ENCODE measurements around the gene RTEL1. TPM values are rescaled to one million over a fixed set of nuclear protein-coding genes. Genes with fewer than 3 reads are reported as not detected.

Gene RTEL1
- total and polyA plus RNA-seq, 7 donors = 3.6 to 44.3 (median 22.4) TPM

GRCh38 chr20:63618291-63618980 is 39.7 kb upstream of the RTEL1 start:
- Histone ChIP-seq H3K4me3 (no peak overlapping the region), H3K4me1 (no peaks in the 10 kb centered on the region), H3K9me3 (no peaks in the 10 kb centered on the region), H3K27ac (no peak overlapping the region), H3K36me3 (peaks cover 0 to 37% (median 19%) of the 10 kb centered on the region in 4 donors), H3K27me3 (no peaks in the 10 kb centered on the region)
- 88 to 90% methylated on average over 11 of the region's 11 CpGs for WGBS, 2 donors
- DNase-seq = no peak
- intact Hi-C loops (cut with DNase I) = no loop called here
- TF ChIP-seq CTCF (IDR thresholded peaks at IDR 0.05) (no peak), POLR2AphosphoS5 (IDR thresholded peaks at IDR 0.05) (no peak), EP300 (IDR thresholded peaks at IDR 0.05) (no peak)

GRCh38 chr20:63619086-63619485 is 39.0 kb upstream of the RTEL1 start:
- Histone ChIP-seq H3K4me3 (no peak overlapping the region), H3K27ac (no peak overlapping the region), H3K36me3 (peaks cover 0 to 37% (median 19%) of the 10 kb centered on the region in 4 donors), H3K27me3 (no peaks in the 10 kb centered on the region), H3K9me3 (no peaks in the 10 kb centered on the region), H3K4me1 (no peaks in the 10 kb centered on the region)
- intact Hi-C loops (cut with DNase I) = no loop called here
- 95 to 97% methylated on average over 16 of the region's 16 CpGs for WGBS, 2 donors
- no peak for DNase-seq
- TF ChIP-seq POLR2A (IDR thresholded peaks at IDR 0.05) (no peak), EP300 (IDR thresholded peaks at IDR 0.05) (no peak), CTCF (IDR thresholded peaks at IDR 0.05) (no peak)

- 88 to 90% methylated on average over 13 of the region's 13 CpGs for WGBS, 2 donors
Observed at GRCh38 chr20:63619505-63619904, 38.6 kb upstream of the RTEL1 start.

GRCh38 chr20:63620991-63621390 is 37.1 kb upstream of the RTEL1 start:
- 81 to 91% methylated on average over 8 of the region's 8 CpGs for WGBS, 2 donors
- Histone ChIP-seq H3K9me3 (no peaks in the 10 kb centered on the region), H3K4me1 (peaks cover 0 to 11% (median 6%) of the 10 kb centered on the region in 4 donors), H3K27me3 (no peaks in the 10 kb centered on the region), H3K27ac (no peak overlapping the region), H3K4me3 (no peak overlapping the region), H3K36me3 (peaks cover 0 to 32% (median 19%) of the 10 kb centered on the region in 4 donors)
- intact Hi-C loops (cut with DNase I) = no loop called here
- no peak for DNase-seq
- TF ChIP-seq POLR2AphosphoS5 (IDR thresholded peaks at IDR 0.05) (no peak), POLR2A (IDR thresholded peaks at IDR 0.05) (no peak), CTCF (IDR thresholded peaks at IDR 0.05) (no peak), EP300 (IDR thresholded peaks at IDR 0.05) (no peak)

More at GRCh38 chr20:63619505-63619904, 38.6 kb upstream of the RTEL1 start:
- H3K36me3 ChIP-seq = peaks cover 0 to 37% (median 19%) of the 10 kb centered on the region in 4 donors
- TF ChIP-seq POLR2A (IDR thresholded peaks at IDR 0.05) (no peak), EP300 (IDR thresholded peaks at IDR 0.05) (no peak), CTCF (IDR thresholded peaks at IDR 0.05) (no peak), POLR2AphosphoS5 (IDR thresholded peaks at IDR 0.05) (no peak)
- H3K9me3 ChIP-seq = no peaks in the 10 kb centered on the region
- H3K27ac ChIP-seq = no peak overlapping the region
- H3K4me1 ChIP-seq = no peaks in the 10 kb centered on the region
- no peaks in the 10 kb centered on the region for H3K27me3 ChIP-seq
- intact Hi-C loops (cut with DNase I) = no loop called here
- DNase-seq = no peak
- H3K4me3 ChIP-seq = no peak overlapping the region

GRCh38 chr20:63622096-63622495 is 36.0 kb upstream of the RTEL1 start:
- Histone ChIP-seq H3K4me1 (peaks cover 0 to 14% (median 7%) of the 10 kb centered on the region in 4 donors), H3K36me3 (peaks cover 0 to 21% (median 13%) of the 10 kb centered on the region in 4 donors), H3K4me3 (no peak overlapping the region), H3K27ac (no peak overlapping the region), H3K9me3 (no peaks in the 10 kb centered on the region), H3K27me3 (no peaks in the 10 kb centered on the region)
- intact Hi-C loops (cut with DNase I) = no loop called here
- TF ChIP-seq CTCF (IDR thresholded peaks at IDR 0.05) (no peak), POLR2A (IDR thresholded peaks at IDR 0.05) (no peak), POLR2AphosphoS5 (IDR thresholded peaks at IDR 0.05) (no peak), EP300 (IDR thresholded peaks at IDR 0.05) (no peak)
- WGBS, 2 donors = 95 to 97% methylated on average over 4 of the region's 4 CpGs
- DNase-seq = no peak
